HEK293 (cell line): Measurements from ENCODE around the gene HEBP2.

Experiments used
- FEZF1 ChIP-seq: fragments of 450-650 bp; formaldehyde crosslinking; IDR thresholded peaks from 2 replicates; pipeline ENCODE4 v1.5.1; 2016; ENCODE audit warnings: missing biosample characterization, missing genetic modification characterization
- MZF1 ChIP-seq: fragments of 450-650 bp; formaldehyde crosslinking; IDR thresholded peaks from 2 replicates; pipeline ENCODE4 v1.5.1; 2017; ENCODE audit warnings: missing biosample characterization, missing genetic modification characterization, borderline replicate concordance
- ZNF10 ChIP-seq: fragments of 450-650 bp; formaldehyde crosslinking; IDR thresholded peaks from 2 replicates; pipeline ENCODE4 v1.5.1; 2017; ENCODE audit warnings: missing biosample characterization, missing genetic modification characterization
- ZNF202 ChIP-seq: fragments of 450-650 bp; formaldehyde crosslinking; IDR thresholded peaks from 2 replicates; pipeline ENCODE4 v1.5.1; 2016; ENCODE audit warnings: missing biosample characterization, missing genetic modification characterization, borderline replicate concordance
- ZNF274 ChIP-seq, 2 experiments: fragments of 200-500 bp in 1 of 2; fragments of 450-650 bp in 1 of 2; sonication (Bioruptor generic) in 1 of 2; formaldehyde crosslinking in 1 of 2; IDR thresholded peaks; 2 replicates each; pipeline versions ENCODE4 v1.5.1 to v1.6.1; 2014 to 2016; ENCODE audit warnings: borderline replicate concordance in 1 of 2, inconsistent platforms in 1 of 2, low read length in 1 of 2, missing biosample characterization in 1 of 2, missing genetic modification characterization in 1 of 2
- ZNF621 ChIP-seq: fragments of 450-650 bp; formaldehyde crosslinking; IDR thresholded peaks from 2 replicates; pipeline ENCODE4 v1.5.1; 2017; ENCODE audit warnings: missing biosample characterization, missing genetic modification characterization
- ZNF785 ChIP-seq: fragments of 450-650 bp; formaldehyde crosslinking; IDR thresholded peaks from 2 replicates; pipeline ENCODE4 v1.5.1; 2016; ENCODE audit warnings: missing biosample characterization, missing genetic modification characterization
- TF ChIP-seq, protein P1 (sequence below): fragments of 450-650 bp; formaldehyde crosslinking; IDR thresholded peaks from 2 replicates; pipeline ENCODE4 v1.5.1; 2016; ENCODE audit warnings: missing biosample characterization, missing genetic modification characterization
- TF ChIP-seq, protein P2 (sequence below): fragments of 450-650 bp; formaldehyde crosslinking; conservative IDR thresholded peaks from 2 replicates; pipeline ENCODE4 v1.5.1; 2016; ENCODE audit warnings: low read depth, missing biosample characterization, missing genetic modification characterization

DNA sequence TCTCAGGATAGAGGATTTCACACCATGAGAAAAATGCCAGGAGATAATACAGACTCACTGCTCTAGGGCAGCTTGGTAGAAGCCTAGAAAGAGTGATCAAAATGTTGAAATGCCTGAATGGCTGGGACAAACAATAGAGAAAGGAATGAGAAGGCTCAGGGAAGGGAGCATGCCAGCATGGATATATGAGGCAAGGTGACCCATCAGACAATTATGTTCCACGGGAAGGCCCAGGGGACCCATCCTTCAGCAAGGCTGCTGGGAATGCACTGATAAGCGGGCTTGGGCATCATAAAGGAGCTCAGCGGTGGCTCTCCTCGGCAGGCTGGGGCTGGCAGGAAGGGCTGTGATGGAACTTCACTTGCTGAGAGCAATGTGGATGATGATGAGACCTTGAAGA lies 12.2 kb downstream of the HEBP2 start:
- TF ChIP-seq ZNF274 (IDR thresholded peaks at IDR 0.05; ENCODE audit: low read length) (no peak), ZNF274 (tag by site-specific recombination; IDR thresholded peaks at IDR 0.05; ENCODE audit: borderline replicate concordance) (no peak), ZNF10 (tag by site-specific recombination) (no peak), ZNF785 (tag by site-specific recombination) (no peak), FEZF1 (no peak), ZNF621 (no peak), MZF1 (no peak), ZNF202 (tag by site-specific recombination) (no peak)
- TF ChIP-seq, protein P1, sequence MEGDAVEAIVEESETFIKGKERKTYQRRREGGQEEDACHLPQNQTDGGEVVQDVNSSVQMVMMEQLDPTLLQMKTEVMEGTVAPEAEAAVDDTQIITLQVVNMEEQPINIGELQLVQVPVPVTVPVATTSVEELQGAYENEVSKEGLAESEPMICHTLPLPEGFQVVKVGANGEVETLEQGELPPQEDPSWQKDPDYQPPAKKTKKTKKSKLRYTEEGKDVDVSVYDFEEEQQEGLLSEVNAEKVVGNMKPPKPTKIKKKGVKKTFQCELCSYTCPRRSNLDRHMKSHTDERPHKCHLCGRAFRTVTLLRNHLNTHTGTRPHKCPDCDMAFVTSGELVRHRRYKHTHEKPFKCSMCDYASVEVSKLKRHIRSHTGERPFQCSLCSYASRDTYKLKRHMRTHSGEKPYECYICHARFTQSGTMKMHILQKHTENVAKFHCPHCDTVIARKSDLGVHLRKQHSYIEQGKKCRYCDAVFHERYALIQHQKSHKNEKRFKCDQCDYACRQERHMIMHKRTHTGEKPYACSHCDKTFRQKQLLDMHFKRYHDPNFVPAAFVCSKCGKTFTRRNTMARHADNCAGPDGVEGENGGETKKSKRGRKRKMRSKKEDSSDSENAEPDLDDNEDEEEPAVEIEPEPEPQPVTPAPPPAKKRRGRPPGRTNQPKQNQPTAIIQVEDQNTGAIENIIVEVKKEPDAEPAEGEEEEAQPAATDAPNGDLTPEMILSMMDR (tag by site-specific recombination): no peak
- TF ChIP-seq, protein P2, sequence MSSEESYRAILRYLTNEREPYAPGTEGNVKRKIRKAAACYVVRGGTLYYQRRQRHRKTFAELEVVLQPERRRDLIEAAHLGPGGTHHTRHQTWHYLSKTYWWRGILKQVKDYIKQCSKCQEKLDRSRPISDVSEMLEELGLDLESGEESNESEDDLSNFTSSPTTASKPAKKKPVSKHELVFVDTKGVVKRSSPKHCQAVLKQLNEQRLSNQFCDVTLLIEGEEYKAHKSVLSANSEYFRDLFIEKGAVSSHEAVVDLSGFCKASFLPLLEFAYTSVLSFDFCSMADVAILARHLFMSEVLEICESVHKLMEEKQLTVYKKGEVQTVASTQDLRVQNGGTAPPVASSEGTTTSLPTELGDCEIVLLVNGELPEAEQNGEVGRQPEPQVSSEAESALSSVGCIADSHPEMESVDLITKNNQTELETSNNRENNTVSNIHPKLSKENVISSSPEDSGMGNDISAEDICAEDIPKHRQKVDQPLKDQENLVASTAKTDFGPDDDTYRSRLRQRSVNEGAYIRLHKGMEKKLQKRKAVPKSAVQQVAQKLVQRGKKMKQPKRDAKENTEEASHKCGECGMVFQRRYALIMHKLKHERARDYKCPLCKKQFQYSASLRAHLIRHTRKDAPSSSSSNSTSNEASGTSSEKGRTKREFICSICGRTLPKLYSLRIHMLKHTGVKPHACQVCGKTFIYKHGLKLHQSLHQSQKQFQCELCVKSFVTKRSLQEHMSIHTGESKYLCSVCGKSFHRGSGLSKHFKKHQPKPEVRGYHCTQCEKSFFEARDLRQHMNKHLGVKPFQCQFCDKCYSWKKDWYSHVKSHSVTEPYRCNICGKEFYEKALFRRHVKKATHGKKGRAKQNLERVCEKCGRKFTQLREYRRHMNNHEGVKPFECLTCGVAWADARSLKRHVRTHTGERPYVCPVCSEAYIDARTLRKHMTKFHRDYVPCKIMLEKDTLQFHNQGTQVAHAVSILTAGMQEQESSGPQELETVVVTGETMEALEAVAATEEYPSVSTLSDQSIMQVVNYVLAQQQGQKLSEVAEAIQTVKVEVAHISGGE: no peak
